CD14-positive monocyte (primary cell): ENCODE measurements around the gene PTCHD1. TPM values are rescaled to one million over a fixed set of nuclear protein-coding genes. Genes with fewer than 3 reads are reported as not detected.

Experiments
- DNase-seq, 3 donors: peaks; one replicate each; pipeline ENCODE4 v3.0.0-alpha.2; 2011 to 2022
- H2AFZ ChIP-seq: 2 replicates; pipeline ENCODE4 v1.6.0; 2012; ENCODE audit warnings: mild to moderate bottlenecking, low read depth, low read length, inconsistent platforms; ENCODE audit not compliant: insufficient read depth, poor library complexity, severe bottlenecking
- H3K27ac ChIP-seq, 2 donors: 1 replicate in 1 of 2; 2 replicates in 1 of 2; pipeline ENCODE4 v1.5.1; 2012 to 2013; ENCODE audit warnings: low read length in 2 of 2, control low read depth in 1 of 2, inconsistent platforms in 1 of 2, low read depth in 1 of 2, mild to moderate bottlenecking in 1 of 2
- H3K27me3 ChIP-seq, 2 donors: one replicate each; pipeline versions ENCODE4 v1.6.0 to v1.6.1; 2011 to 2013; ENCODE audit warnings: low read length in 2 of 2; ENCODE audit not compliant: control insufficient read depth in 2 of 2, insufficient read depth in 2 of 2
- H3K36me3 ChIP-seq, 2 donors: replicated peaks in 1 of 2; 1 replicate in 1 of 2; 2 replicates in 1 of 2; pipeline versions ENCODE4 v1.5.1 to v1.6.1; 2012 to 2013; ENCODE audit warnings: low read length in 2 of 2, control low read depth in 1 of 2, inconsistent platforms in 1 of 2, mild to moderate bottlenecking in 1 of 2; ENCODE audit not compliant: insufficient read depth in 2 of 2, control insufficient read depth in 1 of 2
- H3K4me1 ChIP-seq, 2 donors: 1 replicate in 1 of 2; 2 replicates in 1 of 2; pipeline versions ENCODE4 v1.5.1 to v1.6.1; 2012 to 2013; ENCODE audit warnings: low read length in 2 of 2, control low read depth in 1 of 2, inconsistent platforms in 1 of 2, mild to moderate bottlenecking in 1 of 2, moderate library complexity in 1 of 2; ENCODE audit not compliant: insufficient read depth in 2 of 2, control insufficient read depth in 1 of 2
- H3K4me2 ChIP-seq: replicated peaks from 2 replicates; pipeline ENCODE3; 2012; ENCODE audit warnings: low read length, moderate library complexity, mild to moderate bottlenecking; ENCODE audit not compliant: poor library complexity, severe bottlenecking; ENCODE audit errors: extremely low read depth
- H3K4me3 ChIP-seq, 3 experiments: fragments of 200-600 bp in 1 of 3; sonication (generic) in 1 of 3; replicated peaks in 1 of 3; 1 replicate in 2 of 3; 2 replicates in 1 of 3; pipeline ENCODE4 v1.5.1; 2011 to 2013; ENCODE audit warnings: low read length in 3 of 3, mild to moderate bottlenecking in 3 of 3, control low read depth in 2 of 3, low read depth in 2 of 3, inconsistent platforms in 1 of 3, moderate library complexity in 1 of 3
- H3K79me2 ChIP-seq: 2 replicates; pipeline ENCODE4 v1.6.0; 2012; ENCODE audit warnings: mild to moderate bottlenecking, control low read depth, inconsistent platforms, low read length, moderate library complexity; ENCODE audit not compliant: insufficient read depth
- H3K9ac ChIP-seq: 2 replicates; pipeline ENCODE4 v1.6.0; 2017; ENCODE audit warnings: low read length, mild to moderate bottlenecking; ENCODE audit not compliant: insufficient read depth, poor library complexity, severe bottlenecking
- H3K9me3 ChIP-seq, 2 donors: replicated peaks in 1 of 2; 1 replicate in 1 of 2; 2 replicates in 1 of 2; pipeline versions ENCODE4 v1.5.1 to v1.6.1; 2012 to 2013; ENCODE audit warnings: low read length in 2 of 2, control low read depth in 1 of 2; ENCODE audit not compliant: control insufficient read depth in 1 of 2, insufficient read depth in 1 of 2
- H4K20me1 ChIP-seq: 2 replicates; pipeline ENCODE4 v1.6.0; 2012; ENCODE audit warnings: mild to moderate bottlenecking, low read length, control low read depth, moderate library complexity; ENCODE audit not compliant: insufficient read depth
- H3K27ac Mint-ChIP-seq, 7 donors: one replicate each; pipeline ENCODE4 v1.8.0; 2020; ENCODE audit warnings: mild to moderate bottlenecking in 7 of 7, mixed read lengths in 7 of 7, moderate library complexity in 6 of 7, inconsistent platforms in 2 of 7
- H3K27me3 Mint-ChIP-seq, 3 donors: one replicate each; pipeline ENCODE4 v1.8.0; 2021 to 2022; ENCODE audit warnings: low read depth in 3 of 3, mild to moderate bottlenecking in 3 of 3, mixed read lengths in 3 of 3, moderate library complexity in 3 of 3, inconsistent platforms in 1 of 3
- H3K36me3 Mint-ChIP-seq, 2 donors: one replicate each; pipeline ENCODE4 v1.8.0; 2020; ENCODE audit warnings: mixed read lengths in 2 of 2, inconsistent platforms in 1 of 2, mild to moderate bottlenecking in 1 of 2
- H3K4me1 Mint-ChIP-seq: one replicate; pipeline ENCODE4 v1.8.0; 2020; ENCODE audit warnings: mild to moderate bottlenecking, mixed read lengths
- H3K4me3 Mint-ChIP-seq, 2 donors: one replicate each; pipeline ENCODE4 v1.8.0; 2020; ENCODE audit warnings: mild to moderate bottlenecking in 2 of 2, mixed read lengths in 2 of 2, moderate library complexity in 1 of 2
- H3K9me3 Mint-ChIP-seq, 7 donors: one replicate each; pipeline ENCODE4 v1.8.0; 2020 to 2022; ENCODE audit warnings: mixed read lengths in 7 of 7, mild to moderate bottlenecking in 6 of 7, moderate library complexity in 6 of 7, inconsistent platforms in 2 of 7
- WGBS: methylation state at CpG from one replicate; pipeline ENCODE4 v1.1.5; 2013; ENCODE audit warnings: missing lambda C conversion rate; ENCODE audit not compliant: insufficient coverage; 5-methylcytosine and 5-hydroxymethylcytosine counted together
- intact Hi-C, 2 donors: fragments of 100-400 bp; cut with micrococcal nuclease; formaldehyde crosslinking; loops; one replicate each; pipeline versions ENCODE4 v1.15.0 to v1.15.1; 2023
- polyA plus RNA-seq, 3 donors: library from polyadenylated mRNA; depleted of rRNA in 1 of 3; unstranded in 2 of 3; stranded (reverse) in 1 of 3; fragments of 300-500 nt in 2 of 3; fragments of >200 nt in 1 of 3; fragmentation: Illumina TruSeq in 2 of 3; gene quantifications; 1 replicate in 2 of 3; 2 replicates in 1 of 3; pipeline ENCODE4 v1.2.3, GENCODE V29; 2012 to 2021
- TF ChIP-seq, protein P1 (sequence below): fragments of 200-600 bp; IDR thresholded peaks from one replicate; pipeline ENCODE4 v1.8.0; 2022; ENCODE audit warnings: antibody characterized with exemption, mild to moderate bottlenecking

PTCHD1 gene
- polyA plus RNA-seq, 3 donors: not detected

- Histone ChIP-seq H3K27me3 (peaks cover 0 to 4% of the 10 kb centered on the region in 2 donors), H3K9me3 (no peaks in the 10 kb centered on the region), H3K79me2 (no peaks in the 10 kb centered on the region), H3K4me3 (no peak overlapping the region), H3K4me1 (no peaks in the 10 kb centered on the region), H3K4me2 (no peak overlapping the region), H3K36me3 (no peaks in the 10 kb centered on the region), H3K9ac (no peak overlapping the region), H3K27ac (no peak overlapping the region), H4K20me1 (no peaks in the 10 kb centered on the region), H2AFZ (no peak overlapping the region)
- TF ChIP-seq, protein P1, sequence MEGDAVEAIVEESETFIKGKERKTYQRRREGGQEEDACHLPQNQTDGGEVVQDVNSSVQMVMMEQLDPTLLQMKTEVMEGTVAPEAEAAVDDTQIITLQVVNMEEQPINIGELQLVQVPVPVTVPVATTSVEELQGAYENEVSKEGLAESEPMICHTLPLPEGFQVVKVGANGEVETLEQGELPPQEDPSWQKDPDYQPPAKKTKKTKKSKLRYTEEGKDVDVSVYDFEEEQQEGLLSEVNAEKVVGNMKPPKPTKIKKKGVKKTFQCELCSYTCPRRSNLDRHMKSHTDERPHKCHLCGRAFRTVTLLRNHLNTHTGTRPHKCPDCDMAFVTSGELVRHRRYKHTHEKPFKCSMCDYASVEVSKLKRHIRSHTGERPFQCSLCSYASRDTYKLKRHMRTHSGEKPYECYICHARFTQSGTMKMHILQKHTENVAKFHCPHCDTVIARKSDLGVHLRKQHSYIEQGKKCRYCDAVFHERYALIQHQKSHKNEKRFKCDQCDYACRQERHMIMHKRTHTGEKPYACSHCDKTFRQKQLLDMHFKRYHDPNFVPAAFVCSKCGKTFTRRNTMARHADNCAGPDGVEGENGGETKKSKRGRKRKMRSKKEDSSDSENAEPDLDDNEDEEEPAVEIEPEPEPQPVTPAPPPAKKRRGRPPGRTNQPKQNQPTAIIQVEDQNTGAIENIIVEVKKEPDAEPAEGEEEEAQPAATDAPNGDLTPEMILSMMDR: no peak
- peaks cover 6% of the 10 kb centered on the region for H3K4me1 Mint-ChIP-seq
- no peak for DNase-seq
- intact Hi-C loops: no loop called here
- no CpG with 5 or more reads among the region's 3 CpGs for WGBS
- H3K27ac Mint-ChIP-seq: no peak overlapping the region
- H3K4me3 Mint-ChIP-seq: no peak overlapping the region
- H3K27me3 Mint-ChIP-seq: peaks cover 0 to 9% (median 1%) of the 10 kb centered on the region in 3 donors
- peaks cover 0 to 2% (median 0%) of the 10 kb centered on the region in 7 donors for H3K9me3 Mint-ChIP-seq
- no peaks in the 10 kb centered on the region for H3K36me3 Mint-ChIP-seq
Measured at GRCh38 chrX:23385242-23385641, 50.6 kb downstream of the PTCHD1 start.

DNA sequence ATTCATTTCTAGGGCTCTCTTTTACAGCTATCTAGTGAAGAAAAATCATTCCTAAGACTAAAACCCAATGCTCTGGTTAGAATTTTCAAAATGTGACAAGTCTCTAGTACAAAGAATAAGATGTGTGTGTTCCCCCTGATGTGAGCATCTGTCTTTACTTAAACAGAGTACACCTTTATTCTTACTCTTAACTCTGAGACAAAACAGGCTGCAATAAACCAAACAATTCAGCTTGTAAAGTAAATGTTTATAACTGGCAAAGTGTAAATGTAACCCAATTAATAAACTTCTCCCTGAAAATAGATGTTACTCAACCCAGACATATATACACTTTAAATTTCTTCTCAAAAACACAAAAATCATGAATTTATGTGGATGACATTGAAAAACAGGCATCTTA is 51.6 kb downstream of the PTCHD1 start:
- H3K9ac ChIP-seq: no peak overlapping the region
- no peak overlapping the region for H3K4me2 ChIP-seq
- H3K79me2 ChIP-seq: no peaks in the 10 kb centered on the region
- H2AFZ ChIP-seq: no peak overlapping the region
- H3K27me3 Mint-ChIP-seq: peaks cover 0 to 6% (median 0%) of the 10 kb centered on the region in 3 donors
- peaks cover 0 to 2% of the 10 kb centered on the region in 2 donors for H3K27me3 ChIP-seq
- intact Hi-C loops: no loop called here
- no peaks in the 10 kb centered on the region for H3K9me3 ChIP-seq
- H3K36me3 Mint-ChIP-seq: no peaks in the 10 kb centered on the region
- no peaks in the 10 kb centered on the region for H3K36me3 ChIP-seq
- no peak overlapping the region for H3K27ac Mint-ChIP-seq
- no peaks in the 10 kb centered on the region for H3K4me1 ChIP-seq
- no peak overlapping the region for H3K4me3 Mint-ChIP-seq
- H3K4me3 ChIP-seq: no peak overlapping the region
- TF ChIP-seq, protein P1: no peak
- DNase-seq: no peak
- H3K27ac ChIP-seq: no peak overlapping the region
- no peaks in the 10 kb centered on the region for H3K9me3 Mint-ChIP-seq
- peaks cover 6% of the 10 kb centered on the region for H3K4me1 Mint-ChIP-seq
- H4K20me1 ChIP-seq: no peaks in the 10 kb centered on the region
